Spleen (tissue), 7 donors: ENCODE results near the gene PNCK.

Experiments
- POLR2A ChIP-seq, 3 donors: fragments of 450-650 bp; IDR thresholded peaks; one replicate each; pipeline ENCODE4 v1.5.1; 2017; ENCODE audit warnings: antibody characterized with exemption in 3 of 3, mild to moderate bottlenecking in 1 of 3
- POLR2AphosphoS5 ChIP-seq, 3 donors: sonication (generic); formaldehyde crosslinking; IDR thresholded peaks; one replicate each; pipeline ENCODE4 v1.5.1; 2017; ENCODE audit warnings: antibody characterized with exemption in 3 of 3
- TF ChIP-seq, protein P1 (sequence below), 11 experiments: fragments of 200-600 bp in 7 of 11; fragments of 450-650 bp in 4 of 11; sonication (generic) in 4 of 11; IDR thresholded peaks in 8 of 11; conservative IDR thresholded peaks in 3 of 11; 1 replicate in 7 of 11; 2 replicates in 4 of 11; pipeline versions ENCODE4 v1.4.0 to v1.8.0; 2016 to 2021; ENCODE audit warnings: antibody characterized with exemption in 11 of 11, inconsistent platforms in 4 of 11, mild to moderate bottlenecking in 1 of 11
- donor health status: DM: no; HTN: no; CAD: no; lungs with moderate emphysema.
- donor health status: DM: no; HTN: no; CAD: no.
- donor health status: DM: no; HTN: no; CAD: no.

GRCh38 chrX:153681175-153681574, 7.6 kb upstream of the PNCK start:
- TF ChIP-seq, protein P1, sequence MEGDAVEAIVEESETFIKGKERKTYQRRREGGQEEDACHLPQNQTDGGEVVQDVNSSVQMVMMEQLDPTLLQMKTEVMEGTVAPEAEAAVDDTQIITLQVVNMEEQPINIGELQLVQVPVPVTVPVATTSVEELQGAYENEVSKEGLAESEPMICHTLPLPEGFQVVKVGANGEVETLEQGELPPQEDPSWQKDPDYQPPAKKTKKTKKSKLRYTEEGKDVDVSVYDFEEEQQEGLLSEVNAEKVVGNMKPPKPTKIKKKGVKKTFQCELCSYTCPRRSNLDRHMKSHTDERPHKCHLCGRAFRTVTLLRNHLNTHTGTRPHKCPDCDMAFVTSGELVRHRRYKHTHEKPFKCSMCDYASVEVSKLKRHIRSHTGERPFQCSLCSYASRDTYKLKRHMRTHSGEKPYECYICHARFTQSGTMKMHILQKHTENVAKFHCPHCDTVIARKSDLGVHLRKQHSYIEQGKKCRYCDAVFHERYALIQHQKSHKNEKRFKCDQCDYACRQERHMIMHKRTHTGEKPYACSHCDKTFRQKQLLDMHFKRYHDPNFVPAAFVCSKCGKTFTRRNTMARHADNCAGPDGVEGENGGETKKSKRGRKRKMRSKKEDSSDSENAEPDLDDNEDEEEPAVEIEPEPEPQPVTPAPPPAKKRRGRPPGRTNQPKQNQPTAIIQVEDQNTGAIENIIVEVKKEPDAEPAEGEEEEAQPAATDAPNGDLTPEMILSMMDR (IDR thresholded peaks at IDR 0.05 in 8 of 11, conservative IDR thresholded peaks at IDR 0.05 in 3 of 11): no peak
- no peak for TF ChIP-seq POLR2AphosphoS5 (IDR thresholded peaks at IDR 0.05)
- no peak for TF ChIP-seq POLR2A (IDR thresholded peaks at IDR 0.05)
